GM19239 (cell line): ENCODE measurements around the gene TPTE2.
A peak's percentile ranks its signal among the peaks of the same experiment; 100 is the strongest.
"Not testable (repeated sequence)": the region's sequence is repeated elsewhere in the genome, so short reads cannot be mapped to it uniquely, and the experiment has no call there.

ENCODE experiments used
- DNase-seq: peaks from one replicate; pipeline ENCODE4 v3.0.0; 2011; ENCODE audit warnings: low spot score; ENCODE audit not compliant: insufficient read length
- FAIRE-seq: peaks from 2 replicates; lab custom pipeline; 2011; peaks lifted over from hg19 to GRCh38; lab: Jason Lieb, UNC

Gene TPTE2

DNA sequence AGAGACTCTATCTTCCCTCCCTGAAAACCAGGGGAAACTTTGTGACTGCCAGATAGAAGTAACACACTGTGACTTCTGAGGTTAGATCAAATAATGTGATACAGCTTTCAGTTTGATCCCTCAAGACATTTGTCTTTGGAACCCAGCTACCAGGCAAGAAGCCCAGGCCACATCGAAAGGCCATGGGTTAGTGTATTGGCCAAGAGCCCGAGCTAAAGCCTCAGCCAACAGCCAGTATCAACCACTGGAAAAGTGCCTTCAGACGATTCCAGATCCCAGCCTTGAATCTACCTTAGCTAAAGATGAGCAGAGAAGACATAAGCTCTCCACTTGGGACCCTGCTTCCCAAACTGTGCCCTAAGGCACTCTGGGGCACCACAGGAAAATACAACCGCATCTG, 10.9 kb upstream of the TPTE2 start:
- FAIRE-seq (no peak), DNase-seq (no peak)

DNA sequence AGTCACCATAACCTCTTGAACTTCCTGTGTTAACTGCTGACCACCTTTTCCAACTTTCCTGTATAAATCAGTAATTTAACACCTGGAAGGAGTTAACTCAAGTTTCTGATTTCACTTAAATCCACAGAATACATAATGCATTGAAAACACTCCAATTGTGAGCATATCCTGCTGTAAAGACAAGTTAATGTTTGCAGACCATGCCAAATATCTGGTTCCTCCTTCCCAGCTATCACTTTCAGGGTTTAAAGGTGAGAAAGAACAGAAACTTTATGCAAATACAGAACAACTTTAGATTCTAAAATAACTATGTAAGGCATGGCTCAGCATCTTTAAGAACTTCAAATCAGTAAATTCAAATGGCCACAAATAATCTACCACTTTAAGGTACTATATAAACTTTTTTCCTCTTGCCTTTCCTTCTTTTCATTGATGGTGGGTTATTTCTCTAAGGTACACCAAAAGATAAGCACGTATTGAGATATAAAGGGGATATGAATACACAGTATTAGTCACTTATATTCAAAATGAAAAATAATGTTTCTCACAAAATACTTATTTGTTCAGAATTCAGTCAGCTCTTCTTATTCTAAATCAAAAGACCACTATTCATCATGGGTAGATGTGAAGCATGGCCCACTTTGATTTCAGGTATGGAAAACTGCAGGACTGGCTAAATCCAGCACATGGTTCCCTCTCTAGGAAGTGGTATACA, 6.6 kb upstream of the TPTE2 start:
- peak; percentile 97 for FAIRE-seq
- peak; percentile 31 for DNase-seq

DNA sequence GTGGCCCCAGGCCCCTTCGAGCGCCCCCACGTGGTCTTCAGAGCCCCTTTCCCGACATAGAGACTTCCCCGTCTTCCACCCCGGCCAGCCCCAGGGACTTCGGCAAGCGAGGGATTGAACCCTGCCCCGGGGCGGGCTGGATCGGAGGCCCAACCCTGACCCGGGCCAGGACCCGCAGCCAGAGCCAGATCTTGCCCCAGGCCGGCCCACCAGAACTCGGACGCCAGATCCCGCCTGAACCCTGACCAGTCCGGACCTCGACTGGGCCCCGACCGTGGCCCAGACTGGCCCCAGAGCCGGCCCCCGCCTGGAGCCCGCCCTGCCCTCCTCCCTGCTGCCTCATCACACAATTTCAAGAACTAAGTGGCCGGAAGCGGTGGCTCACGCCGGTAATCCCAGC, 253 bp upstream of the TPTE2 start:
- no peak for DNase-seq
- no peak for FAIRE-seq

DNA sequence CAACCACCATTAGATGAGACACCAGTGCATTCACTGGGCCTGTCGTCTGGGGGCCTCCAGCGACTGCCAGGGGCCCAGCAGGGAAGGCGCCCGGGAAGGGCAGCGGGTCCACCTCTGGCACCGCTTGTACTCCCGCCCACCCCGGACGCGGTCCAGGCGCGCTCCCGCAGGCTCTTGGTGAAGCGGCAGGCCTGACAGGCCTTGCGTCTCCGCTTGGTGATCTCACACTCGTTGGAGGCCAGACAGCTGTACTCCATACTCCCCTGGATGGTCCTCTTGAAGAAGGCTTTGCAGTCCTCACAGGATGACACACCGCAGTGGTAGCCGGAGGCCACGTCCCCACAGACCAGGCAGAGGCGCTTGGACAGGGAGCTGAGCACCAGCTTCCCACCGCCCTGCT, 660 bp downstream of the TPTE2 start:
- not testable (repeated sequence) for FAIRE-seq, DNase-seq

DNA sequence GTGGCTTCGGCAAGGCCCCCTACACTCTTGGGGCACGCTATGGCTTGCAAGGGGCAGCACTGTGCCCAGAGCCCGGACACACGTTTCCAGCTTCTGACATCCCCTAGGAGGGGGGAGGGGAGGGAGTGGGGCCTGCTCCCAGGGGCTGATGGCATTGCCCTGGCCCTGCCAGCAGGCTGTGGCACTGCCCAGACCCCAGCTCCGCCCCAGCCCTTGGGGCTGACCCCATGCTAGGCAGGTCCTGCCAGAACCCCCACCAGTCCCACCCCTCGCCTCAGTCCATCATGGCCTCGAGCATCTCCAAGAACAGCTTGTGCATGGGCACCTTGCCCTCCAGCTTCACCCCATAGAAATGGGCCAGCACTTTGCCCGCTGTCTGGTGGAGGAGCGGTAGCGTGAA, 1.6 kb downstream of the TPTE2 start:
- not testable (repeated sequence) for FAIRE-seq, DNase-seq

DNA sequence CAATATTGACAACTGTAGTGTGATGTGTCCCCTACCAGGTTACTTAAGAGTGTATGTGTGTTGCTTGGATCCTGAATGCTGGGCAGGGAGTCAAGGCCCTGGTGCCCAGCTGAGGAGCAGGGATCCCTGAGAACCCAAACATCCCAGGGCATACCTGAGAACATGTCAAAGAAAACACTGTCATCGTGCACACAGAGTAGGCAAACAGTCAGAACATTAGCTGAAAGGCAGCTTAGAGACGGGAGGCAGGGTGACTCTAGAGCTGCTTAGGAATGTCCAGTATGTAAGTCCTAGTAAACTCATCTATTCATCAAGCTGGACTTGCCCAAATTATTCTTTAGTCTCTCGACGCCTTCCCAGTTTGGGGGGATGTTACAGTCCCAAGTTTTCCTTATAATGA, 4.0 kb downstream of the TPTE2 start:
- not testable (repeated sequence) for DNase-seq
- peak; percentile 63 for FAIRE-seq

DNA sequence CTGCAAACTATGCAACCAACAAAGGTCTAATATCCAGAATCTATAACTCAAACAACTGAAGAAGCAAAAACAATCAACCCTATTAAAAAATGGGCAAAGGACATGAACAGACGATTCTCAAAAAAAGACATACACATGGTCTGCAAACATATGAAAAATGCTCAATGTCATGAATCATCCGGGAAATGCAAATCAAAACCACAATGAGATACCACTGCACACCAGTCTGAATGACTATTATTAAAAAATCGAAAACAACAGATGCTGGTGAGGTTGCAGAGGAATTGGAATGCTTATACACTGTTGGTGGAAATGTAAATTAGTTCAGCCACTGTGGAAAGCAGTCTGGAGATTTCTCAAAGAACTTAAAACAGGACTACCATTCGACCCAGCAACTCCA, 12.1 kb downstream of the TPTE2 start:
- FAIRE-seq = not testable (repeated sequence)

DNA sequence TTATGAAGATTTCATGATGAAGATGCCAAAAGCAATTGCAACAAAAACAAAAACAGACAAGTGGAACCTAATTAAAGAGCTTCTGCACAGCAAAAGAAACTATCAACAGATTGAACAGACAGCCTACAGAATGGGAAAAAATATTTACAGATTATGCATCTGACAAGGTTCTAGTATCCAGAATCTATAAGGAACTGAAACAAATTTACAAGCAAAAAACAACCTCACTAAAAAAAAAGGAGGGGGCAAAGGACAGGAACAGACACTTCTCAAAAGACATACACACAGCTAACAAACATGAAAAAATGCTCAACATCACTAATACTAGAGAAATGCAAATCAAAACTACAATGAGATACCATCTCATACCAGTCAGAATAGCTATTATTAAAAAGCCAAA, 35.7 kb downstream of the TPTE2 start:
- peak; percentile 28 for FAIRE-seq
- DNase-seq = not testable (repeated sequence)

More for the DNA sequence above, 12.1 kb downstream of the TPTE2 start:
- DNase-seq = not testable (repeated sequence)

DNA sequence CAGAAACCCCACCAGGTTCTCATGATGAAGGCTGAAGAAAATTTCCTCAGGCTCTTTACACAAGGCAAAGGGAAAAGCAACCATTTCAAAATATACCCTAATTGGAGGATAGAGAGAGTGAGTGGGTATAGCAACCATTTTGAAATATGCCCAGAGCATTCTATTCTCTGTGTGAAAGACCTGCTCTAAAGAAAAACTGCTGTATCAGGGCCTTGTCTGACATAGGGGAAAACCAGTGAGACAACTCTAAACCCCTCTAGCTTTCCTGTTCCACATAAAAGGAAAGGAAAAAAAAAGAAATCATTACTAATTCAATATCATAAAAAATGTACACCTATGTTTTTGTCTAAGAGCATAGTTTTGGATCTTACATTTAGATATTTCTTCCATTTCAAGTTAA, 42.3 kb downstream of the TPTE2 start:
- no peak for FAIRE-seq
- no peak for DNase-seq

DNA sequence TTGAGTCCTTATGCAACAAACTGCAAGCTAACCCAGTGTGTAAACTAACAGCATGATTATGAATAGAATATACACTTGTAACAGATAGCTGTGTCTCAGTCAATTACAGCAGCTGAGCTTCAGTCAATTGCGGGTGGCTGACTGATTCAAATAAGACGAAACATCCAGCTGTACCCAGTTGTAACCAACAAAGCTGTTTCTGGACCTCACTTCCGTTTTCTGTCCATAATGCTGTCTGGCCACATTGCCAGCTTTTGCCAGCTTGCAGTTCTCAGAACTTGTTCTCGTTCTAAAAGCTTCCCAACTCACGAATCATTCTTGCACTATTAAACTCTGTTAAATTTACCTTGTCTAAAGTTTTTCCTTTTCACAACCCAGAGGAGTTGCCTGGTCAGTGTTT, 53.7 kb downstream of the TPTE2 start:
- not testable (repeated sequence) for FAIRE-seq, DNase-seq

DNA sequence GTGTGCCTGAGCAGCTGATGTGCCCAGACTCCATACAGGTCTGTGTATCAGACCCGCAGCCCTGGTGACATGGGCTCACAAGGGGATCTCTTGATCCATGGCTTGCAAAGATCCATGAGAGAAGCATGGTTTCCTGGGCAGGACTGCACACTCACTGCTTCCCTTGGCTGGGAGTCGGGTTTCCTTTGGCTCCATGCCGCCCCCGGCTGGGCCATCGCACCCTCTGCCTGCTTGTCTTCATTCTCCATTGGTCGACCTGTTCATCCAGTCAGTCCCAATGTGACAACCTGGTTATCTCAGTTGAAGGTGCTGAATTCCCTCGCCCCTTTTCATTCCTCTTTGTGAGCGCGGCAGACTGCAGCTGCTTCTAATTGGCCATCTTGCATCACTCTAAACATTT, 101.2 kb downstream of the TPTE2 start:
- not testable (repeated sequence) for DNase-seq, FAIRE-seq

DNA sequence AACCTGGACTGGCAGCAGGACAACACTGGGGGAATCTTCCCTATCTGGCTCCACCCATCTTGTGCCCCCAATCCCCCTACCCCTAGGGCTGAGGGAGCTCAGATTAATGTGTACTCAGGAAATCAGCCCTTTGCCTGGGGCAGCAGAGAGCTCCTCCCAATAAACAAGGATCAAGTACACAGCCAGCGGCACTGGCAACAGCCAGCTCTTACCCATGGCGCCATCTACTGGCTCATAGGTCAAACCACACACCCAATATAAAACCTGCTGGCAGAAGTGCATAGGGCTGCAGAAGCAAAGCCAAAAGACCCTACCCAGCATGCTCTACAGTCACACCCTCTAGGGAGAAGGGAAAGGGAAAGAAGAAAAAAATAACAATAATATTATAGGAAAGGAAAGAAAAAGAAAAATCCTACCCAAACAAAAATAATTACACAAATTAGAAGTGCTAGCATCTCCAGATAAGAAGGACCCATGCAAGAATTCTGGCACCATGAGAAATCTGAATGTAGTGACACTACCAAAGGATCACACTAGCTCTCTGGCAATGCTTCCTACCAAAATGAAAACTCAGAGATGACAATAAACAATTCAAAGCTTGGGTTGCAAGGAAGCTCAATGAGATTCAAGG, 122.2 kb downstream of the TPTE2 start:
- not testable (repeated sequence) for DNase-seq, FAIRE-seq

DNA sequence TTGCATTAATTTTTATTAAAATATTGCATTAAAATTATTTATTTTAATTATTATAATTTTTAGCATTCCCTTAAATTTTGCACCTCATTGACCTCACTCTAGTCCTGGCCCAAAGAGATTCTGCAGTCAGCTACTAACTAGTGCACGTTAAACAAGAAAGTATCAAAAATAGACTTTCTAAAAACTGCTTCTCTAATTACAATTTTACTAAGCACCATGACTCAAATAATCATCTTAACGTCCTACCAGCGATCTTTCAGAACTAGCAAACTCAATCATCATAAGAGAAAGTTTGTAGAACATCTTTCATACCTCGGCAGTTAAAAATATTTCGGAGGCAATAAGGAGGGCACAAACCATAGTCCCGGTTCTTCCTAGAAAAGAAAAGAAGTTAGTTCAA, 123.6 kb downstream of the TPTE2 start:
- not testable (repeated sequence) for DNase-seq, FAIRE-seq

DNA sequence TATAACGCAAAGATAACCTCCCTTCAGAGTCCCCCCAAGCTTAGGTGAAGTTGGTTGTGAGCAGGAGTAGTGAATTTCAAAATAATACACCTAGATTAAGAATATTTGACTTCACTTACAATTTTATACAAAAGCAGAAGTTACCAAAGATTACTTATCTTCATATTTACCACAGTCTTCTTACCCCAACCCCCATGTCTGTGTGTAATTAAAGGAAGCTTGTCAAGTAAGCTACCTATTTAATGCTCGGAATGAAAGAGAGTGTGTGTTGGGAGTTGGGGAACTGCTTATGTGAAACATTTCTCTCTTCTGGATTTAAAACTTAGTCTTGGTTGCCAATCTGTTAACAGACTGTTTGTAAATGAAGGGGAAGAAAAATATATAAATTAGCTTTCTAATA, 139.1 kb downstream of the TPTE2 start:
- not testable (repeated sequence) for DNase-seq, FAIRE-seq

DNA sequence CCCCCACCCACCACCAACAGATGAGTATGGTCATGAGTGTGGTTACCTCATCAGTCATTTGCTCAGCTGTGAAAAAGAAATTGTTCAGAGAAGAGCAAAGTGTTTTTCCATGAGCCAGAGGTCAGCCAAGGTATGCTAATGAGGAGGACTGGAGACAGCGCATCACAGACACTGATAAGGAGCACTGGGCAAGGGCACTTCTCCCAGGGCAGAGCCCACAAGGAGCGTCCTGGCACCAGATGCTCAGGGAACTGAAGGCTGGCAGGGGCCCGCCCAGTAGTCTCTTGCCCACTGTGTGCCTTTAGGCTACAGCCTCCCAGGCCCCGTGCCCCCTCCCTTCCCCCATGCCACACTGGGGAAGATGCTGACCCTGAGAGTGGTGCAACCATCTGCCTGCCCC, 148.8 kb downstream of the TPTE2 start:
- FAIRE-seq, DNase-seq: not testable (repeated sequence)

DNA sequence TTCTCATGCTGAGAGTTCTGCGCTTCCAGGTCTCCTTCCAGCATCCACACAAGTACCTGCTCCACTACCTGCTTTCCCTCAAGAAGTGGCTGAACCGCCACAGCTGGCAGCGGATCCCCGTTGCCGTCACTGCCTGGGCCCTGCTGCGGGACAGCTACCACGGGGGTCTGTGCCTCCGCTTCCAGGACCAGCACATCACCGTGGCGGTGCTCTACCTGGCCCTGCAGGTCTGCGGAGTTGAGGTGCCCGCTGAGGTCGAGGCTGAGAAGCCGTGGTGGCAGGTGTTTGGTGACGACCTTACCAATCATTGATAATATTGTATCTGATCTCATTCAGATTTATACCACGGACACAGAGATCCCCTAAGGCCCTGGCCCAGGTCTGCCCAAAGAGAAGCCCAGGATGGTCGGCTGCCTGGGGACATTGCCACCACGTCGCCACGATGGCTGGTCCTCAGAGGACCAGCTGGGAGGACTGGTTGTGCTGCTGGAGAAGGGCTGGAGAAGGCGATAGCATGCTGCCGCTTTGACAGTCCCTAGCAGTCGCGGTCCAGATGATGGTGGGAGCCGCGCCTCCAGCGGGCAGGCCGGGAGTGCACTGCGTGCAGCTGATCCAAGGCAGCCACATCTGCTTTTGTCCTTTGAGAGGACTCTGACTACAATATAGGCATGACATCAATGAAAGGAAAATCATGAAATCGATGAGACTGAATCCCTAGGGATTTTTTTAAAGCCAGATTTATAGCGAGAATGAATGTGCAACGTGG, 178.4 kb downstream of the TPTE2 start:
- not testable (repeated sequence) for DNase-seq

DNA sequence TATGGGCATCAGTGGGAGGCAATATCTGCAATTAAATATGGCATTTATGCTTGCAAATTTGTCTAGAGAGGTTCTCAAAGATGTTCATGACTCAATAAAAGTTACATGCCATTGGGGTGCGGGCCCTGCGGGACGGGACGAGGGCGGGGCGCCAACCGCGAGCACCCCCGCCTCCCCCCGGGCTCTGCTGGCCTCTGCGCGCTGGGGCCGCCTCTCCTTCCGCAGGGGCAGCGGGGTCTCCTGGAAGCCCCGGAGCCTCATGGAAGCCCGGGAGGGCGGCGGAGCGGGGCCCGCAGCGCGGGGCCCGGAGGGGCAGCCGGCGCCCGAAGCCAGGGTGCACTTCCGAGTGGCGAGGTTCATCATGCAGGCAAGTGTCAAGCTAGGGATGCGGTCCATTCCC, 179.2 kb downstream of the TPTE2 start:
- no peak for FAIRE-seq
- no peak for DNase-seq

More for the DNA sequence above, 178.4 kb downstream of the TPTE2 start:
- not testable (repeated sequence) for FAIRE-seq
